Eye (tissue), 1 donor: ENCODE results near the gene EIF2S3B.

Experiments used
- DNase-seq: peaks from one replicate; pipeline ENCODE4 v3.0.0-alpha.2; 2015

The EIF2S3B gene

DNA sequence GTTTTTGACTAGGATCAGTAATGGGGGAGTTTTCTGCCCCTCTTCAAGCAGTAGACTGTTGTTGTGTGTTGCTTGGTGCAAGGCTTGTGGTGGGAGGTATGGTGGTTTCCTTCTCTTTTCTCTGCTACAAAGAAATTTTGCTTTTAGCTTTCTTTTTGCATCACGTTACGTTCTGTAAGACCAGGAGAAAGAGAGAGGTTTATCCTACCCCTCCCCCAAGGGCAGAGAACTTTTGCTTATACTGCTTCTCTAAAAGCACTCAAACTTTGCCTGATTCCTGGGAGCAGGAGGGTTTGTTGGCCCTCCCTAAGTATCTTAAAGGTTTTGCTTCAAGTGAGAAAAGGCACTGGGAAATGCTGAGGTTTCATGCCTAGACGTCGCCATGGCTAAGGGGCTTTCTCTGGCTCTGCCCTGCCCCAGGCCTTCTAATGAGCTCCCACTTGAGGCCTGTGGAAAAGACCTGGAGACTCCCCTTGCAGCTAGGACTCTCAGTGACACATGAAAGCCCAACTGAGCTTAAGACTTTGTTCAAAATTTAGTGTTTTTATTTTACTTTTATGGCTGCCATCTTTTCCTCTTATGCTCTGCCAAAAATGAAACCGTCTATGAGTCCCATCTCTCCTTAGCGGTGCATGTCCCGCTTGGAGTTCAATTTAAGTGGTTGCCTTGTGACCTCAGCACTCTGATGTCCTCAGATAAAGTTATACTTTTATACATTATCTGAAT is 49.2 kb downstream of the EIF2S3B start:
- no peak for DNase-seq

DNA sequence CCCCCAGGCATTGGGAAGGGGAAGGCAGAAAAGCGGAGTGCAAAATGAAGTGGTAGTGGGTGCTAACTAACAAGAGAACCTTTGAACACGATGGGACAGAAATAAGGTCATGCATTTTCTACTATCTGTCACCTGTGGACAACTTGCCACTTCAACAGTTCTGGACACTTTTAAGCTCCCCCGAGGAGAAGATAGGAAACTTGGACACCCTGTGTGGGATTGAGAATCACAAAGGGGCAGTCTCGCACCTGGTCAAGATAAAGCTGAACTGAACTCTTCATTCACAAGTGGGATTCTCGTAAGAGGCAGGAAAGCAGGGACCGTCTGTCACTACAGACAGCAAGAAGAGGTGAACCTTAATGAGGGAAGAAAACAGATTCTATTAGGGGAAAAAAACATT is 51.6 kb downstream of the EIF2S3B start:
- no peak for DNase-seq

DNA sequence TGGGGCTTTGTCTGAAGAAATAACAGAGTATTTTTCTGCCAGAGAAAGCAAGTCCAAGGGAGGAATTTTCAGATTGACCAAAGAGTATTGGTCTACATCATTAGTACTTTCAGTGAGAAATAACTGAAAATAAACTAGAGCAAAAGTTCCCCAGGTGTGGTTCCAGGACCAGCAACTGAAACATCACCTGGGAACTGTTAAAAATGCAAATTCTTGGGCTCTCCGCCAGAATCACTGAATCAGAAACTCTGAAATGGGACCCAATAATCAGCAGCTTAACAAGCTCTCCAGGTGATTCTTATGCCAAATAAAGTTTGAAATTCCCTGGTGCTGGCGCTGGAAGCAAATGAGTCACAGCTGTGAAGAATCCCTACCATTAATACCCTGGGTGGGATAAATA is 52.1 kb downstream of the EIF2S3B start:
- no peak for DNase-seq
